Stimulated activated naive CD8-positive, alpha-beta T cell treated with anti-CD3 and anti-CD28 coated beads, Interleukin-15, Interleukin-2, amounts not matched to agents 100 ng/mL and 50 ng/mL, for 24 hours (primary cell): Measurements from ENCODE around the gene DPH2.

Source experiments
- H3K27ac Mint-ChIP-seq: one replicate; pipeline ENCODE4 v1.8.0; 2021; ENCODE audit warnings: mild to moderate bottlenecking, mixed read lengths
- H3K27me3 Mint-ChIP-seq: one replicate; pipeline ENCODE4 v1.8.0; 2021; ENCODE audit warnings: mixed read lengths
- H3K36me3 Mint-ChIP-seq: one replicate; pipeline ENCODE4 v1.8.0; 2021; ENCODE audit warnings: low read depth, mixed read lengths
- H3K4me1 Mint-ChIP-seq: one replicate; pipeline ENCODE4 v1.8.0; 2021; ENCODE audit warnings: low read depth, mixed read lengths
- H3K4me3 Mint-ChIP-seq: one replicate; pipeline ENCODE4 v1.8.0; 2021; ENCODE audit warnings: mild to moderate bottlenecking, mixed read lengths
- H3K9me3 Mint-ChIP-seq: one replicate; pipeline ENCODE4 v1.8.0; 2021; ENCODE audit warnings: mixed read lengths

The DPH2 gene

DNA sequence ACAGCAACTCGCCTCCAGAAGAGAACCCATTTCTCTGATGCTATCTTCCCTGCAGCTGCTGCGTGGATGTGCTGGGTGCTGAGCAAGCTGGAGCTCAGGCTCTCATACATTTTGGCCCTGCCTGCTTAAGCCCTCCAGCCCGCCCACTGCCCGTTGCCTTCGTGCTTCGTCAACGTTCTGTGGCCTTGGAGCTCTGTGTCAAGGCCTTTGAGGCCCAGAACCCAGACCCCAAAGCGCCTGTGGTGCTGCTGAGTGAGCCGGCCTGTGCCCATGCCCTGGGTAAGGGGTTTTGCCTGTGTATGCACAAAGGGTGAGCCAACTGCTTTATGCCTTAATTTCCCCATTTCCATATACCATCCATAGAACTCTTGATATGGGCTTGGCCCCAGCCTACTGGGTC, 1.1 kb downstream of the DPH2 start:
- H3K36me3 Mint-ChIP-seq, result peaks cover 17% of the 10 kb centered on the region
- H3K9me3 Mint-ChIP-seq, result no peaks in the 10 kb centered on the region
- H3K4me3 Mint-ChIP-seq, result peak overlapping the region; percentile 94
- H3K27me3 Mint-ChIP-seq, result no peaks in the 10 kb centered on the region
- H3K27ac Mint-ChIP-seq, result peak overlapping the region; percentile 90
- H3K4me1 Mint-ChIP-seq, result peaks cover 32% of the 10 kb centered on the region

DNA sequence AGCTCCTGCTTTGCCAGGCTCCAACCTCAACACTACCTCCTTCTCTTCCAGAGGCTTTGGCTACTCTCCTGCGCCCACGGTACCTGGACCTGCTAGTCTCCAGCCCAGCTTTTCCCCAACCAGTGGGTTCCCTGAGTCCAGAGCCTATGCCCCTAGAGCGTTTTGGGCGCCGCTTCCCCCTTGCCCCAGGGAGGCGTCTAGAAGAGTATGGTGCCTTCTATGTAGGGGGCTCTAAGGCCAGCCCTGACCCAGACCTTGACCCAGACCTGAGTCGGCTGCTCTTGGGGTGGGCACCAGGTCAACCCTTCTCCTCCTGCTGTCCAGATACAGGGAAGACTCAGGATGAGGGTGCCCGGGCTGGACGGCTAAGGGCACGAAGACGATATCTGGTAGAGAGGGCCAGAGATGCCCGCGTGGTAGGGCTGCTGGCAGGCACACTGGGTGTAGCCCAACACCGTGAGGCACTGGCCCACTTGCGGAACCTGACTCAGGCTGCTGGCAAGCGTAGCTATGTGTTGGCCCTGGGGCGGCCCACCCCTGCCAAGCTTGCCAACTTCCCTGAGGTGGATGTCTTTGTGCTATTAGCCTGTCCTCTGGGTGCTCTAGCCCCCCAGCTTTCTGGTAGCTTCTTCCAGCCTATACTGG, 1.6 kb downstream of the DPH2 start:
- H3K27ac Mint-ChIP-seq, result no peak overlapping the region
- peak overlapping the region; percentile 94 for H3K4me3 Mint-ChIP-seq
- H3K36me3 Mint-ChIP-seq, result peaks cover 21% of the 10 kb centered on the region
- peaks cover 37% of the 10 kb centered on the region for H3K4me1 Mint-ChIP-seq
- no peaks in the 10 kb centered on the region for H3K9me3 Mint-ChIP-seq
- no peaks in the 10 kb centered on the region for H3K27me3 Mint-ChIP-seq

DNA sequence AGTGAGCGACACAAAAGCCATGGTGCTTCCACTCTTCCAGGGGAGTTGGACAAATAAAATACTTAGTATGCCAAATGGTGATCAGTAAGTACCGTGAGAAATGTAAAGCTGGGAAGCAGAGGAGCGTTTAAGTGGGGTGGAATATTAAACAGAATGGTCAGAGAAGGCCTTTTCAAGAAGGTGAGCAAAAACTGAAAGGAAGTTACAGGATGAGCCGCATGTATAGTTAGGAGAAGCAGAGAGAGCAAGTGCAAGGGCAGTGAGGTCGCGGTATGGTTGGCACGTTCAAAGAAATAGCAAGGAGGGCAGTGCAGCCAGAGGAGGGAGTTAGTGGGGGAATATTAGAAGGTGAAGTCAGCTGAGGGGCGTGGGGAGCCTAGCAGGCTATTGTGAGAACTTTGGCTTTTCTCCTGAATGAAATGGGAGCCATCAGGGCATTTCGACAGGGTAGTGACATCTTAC, 4.2 kb downstream of the DPH2 start:
- Mint-ChIP-seq H3K9me3 (no peaks in the 10 kb centered on the region), H3K36me3 (peaks cover 41% of the 10 kb centered on the region), H3K27me3 (no peaks in the 10 kb centered on the region)

DNA sequence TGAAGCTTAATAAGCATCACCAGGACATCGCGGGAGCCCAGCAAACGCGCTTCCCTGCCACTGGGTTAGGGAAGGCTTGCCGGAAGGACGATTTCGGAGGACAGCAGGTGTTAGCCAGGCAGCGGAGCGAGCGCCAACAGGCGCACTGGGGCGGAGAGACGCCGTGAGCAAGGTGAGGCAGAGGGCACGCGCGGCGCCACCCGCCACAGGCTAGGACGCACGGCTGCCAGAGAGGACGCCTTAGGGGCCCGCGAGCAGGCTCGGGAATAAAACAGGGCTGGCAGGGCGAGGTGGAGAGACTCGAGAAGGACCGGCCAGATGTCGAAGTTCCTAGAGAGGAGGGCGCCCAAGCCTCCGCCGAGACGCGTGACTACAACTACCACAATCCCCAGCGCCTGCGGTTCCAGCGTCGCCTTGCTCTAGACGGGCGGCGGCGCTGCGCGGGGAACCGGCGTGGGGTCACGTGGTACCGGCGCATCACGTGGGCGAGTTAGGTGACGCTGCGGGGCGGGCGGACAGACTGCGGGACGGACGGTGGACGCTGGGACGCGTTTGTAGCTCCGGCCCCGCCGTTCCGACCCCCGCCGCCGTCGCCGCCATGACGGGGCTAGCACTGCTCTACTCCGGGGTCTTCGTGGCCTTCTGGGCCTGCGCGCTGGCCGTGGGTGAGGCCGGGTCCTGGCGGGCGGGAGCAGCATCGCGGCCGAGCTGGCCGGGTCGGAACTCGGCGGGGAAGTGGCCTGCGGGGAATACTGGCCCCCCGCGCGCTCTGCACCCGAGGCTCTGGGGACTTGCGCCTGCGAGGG, 4.8 kb downstream of the DPH2 start, which contains the start of gene ATP6V0B:
Gene ATP6V0B (plus strand): TSS at position 518 of the 806 bp plus-strand sequence. CDS start 81 bp downstream, at position 599.
- Mint-ChIP-seq H3K27me3 (no peaks in the 10 kb centered on the region), H3K9me3 (no peaks in the 10 kb centered on the region), H3K36me3 (peaks cover 41% of the 10 kb centered on the region), H3K27ac (peak within 1 kb of the TSS; percentile 95), H3K4me1 (peaks cover 55% of the 10 kb centered on the region), H3K4me3 (peak within 1 kb of the TSS; percentile 90)

More for the DNA sequence above, 4.2 kb downstream of the DPH2 start:
- peak overlapping the region; percentile 95 for H3K27ac Mint-ChIP-seq
- H3K4me3 Mint-ChIP-seq, result peak overlapping the region; percentile 90
- peaks cover 61% of the 10 kb centered on the region for H3K4me1 Mint-ChIP-seq

DNA sequence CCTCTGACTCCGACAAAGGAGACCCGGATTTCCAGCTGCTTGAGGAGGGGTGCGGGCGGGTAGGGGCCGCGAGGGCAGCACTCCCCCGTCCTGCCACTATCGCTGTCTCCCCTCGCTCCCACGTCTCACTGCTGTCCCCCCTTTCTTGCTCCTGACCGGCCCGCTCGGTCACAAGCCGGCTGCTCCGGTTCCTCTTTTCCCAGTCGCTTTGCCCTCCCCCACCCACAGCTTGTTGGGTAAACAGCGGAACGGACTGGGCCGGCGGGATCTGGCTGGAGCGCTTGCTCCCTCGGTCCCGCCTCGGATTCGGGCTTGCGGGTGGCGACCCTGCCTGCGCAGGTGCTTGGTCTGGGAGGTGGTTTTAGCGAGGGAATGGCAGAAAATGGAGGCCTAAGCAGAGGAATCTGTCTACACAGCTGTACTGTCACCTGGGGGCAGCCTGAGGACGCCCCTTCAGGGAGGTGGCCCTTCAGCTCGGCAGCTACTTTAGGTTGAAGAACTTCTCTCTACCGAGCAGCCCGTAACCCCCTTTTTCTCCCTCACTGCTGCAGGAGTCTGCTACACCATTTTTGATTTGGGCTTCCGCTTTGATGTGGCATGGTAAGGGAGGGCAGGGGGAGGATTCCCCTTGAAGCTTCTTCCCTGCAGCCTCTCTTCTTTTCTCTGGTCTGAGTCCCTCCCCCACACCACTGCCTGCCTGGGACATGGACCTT, 5.6 kb downstream of the DPH2 start:
- Mint-ChIP-seq H3K36me3 (peaks cover 41% of the 10 kb centered on the region), H3K4me1 (peaks cover 59% of the 10 kb centered on the region), H3K27ac (peak overlapping the region; percentile 75), H3K9me3 (no peaks in the 10 kb centered on the region), H3K27me3 (no peaks in the 10 kb centered on the region), H3K4me3 (peak overlapping the region; percentile 90)

DNA sequence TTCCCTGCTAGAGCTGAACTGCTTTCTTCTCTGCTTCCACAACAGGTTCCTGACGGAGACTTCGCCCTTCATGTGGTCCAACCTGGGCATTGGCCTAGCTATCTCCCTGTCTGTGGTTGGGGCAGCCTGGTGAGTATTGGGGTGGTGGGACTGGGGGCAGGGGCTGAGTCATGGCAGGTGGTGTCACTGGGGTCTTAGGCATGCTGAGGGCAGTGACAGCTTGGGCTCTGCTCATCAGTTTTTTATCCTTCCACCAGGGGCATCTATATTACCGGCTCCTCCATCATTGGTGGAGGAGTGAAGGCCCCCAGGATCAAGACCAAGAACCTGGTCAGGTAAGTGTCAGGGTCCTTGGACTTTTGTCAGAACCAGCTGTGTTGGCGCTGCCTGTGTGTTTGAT, 6.2 kb downstream of the DPH2 start:
- Mint-ChIP-seq H3K27me3 (no peaks in the 10 kb centered on the region), H3K27ac (peak overlapping the region; percentile 75), H3K4me1 (peaks cover 59% of the 10 kb centered on the region), H3K9me3 (no peaks in the 10 kb centered on the region), H3K36me3 (peaks cover 46% of the 10 kb centered on the region), H3K4me3 (peak overlapping the region; percentile 90)

DNA sequence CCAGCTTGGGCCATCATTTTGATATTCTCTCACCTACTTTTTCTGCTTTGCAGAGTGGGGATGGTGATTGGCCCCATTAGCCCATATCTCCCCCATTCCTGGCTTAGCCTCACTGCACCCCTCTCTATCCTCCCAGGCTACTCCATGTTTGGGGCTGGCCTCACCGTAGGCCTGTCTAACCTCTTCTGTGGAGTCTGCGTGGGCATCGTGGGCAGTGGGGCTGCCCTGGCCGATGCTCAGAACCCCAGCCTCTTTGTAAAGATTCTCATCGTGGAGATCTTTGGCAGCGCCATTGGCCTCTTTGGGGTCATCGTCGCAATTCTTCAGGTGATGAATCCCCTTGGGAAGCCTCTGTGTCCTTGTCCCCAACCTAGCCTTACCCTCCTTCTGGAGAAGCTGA, 7.1 kb downstream of the DPH2 start:
- Mint-ChIP-seq H3K4me3 (peak overlapping the region; percentile 20), H3K27me3 (no peaks in the 10 kb centered on the region), H3K36me3 (peaks cover 46% of the 10 kb centered on the region), H3K27ac (no peak overlapping the region), H3K9me3 (no peaks in the 10 kb centered on the region), H3K4me1 (peaks cover 56% of the 10 kb centered on the region)

DNA sequence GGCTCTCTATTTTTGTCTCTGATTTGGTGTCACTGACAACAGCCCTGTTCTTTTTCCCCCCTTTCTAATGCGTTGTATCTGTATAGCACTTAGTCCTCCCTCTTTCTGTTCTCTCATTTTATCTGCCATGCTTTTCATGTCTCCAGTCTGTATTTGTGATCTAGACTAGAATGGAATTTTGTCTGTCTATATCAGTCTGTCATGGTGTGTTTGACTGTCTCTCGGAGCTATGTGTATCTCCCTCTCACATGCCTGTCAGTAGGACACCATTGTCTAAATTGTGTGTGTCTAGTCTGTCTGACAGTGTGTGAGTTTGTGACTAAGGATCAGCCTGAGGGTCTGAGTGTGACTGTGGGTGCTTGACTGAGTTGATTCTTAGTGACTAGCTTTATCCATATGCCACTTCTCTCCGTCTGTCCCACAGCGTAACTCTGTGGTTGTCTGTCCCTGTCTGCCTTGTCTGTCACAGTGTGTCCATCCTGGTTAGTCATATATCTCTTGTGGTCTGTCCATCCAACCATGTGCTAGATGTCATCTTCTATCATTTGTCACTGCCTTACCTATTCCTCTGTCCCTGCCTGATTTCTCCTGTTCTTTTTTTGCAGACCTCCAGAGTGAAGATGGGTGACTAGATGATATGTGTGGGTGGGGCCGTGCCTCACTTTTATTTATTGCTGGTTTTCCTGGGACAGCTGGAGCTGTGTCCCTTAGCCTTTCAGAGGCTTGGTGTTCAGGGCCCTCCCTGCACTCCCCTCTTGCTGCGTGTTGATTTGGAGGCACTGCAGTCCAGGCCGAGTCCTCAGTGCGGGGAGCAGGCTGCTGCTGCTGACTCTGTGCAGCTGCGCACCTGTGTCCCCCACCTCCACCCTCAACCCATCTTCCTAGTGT, 7.8 kb downstream of the DPH2 start:
- H3K4me3 Mint-ChIP-seq, result peak overlapping the region; percentile 84
- peak overlapping the region; percentile 6 for H3K27ac Mint-ChIP-seq
- peaks cover 56% of the 10 kb centered on the region for H3K4me1 Mint-ChIP-seq
- no peaks in the 10 kb centered on the region for H3K27me3 Mint-ChIP-seq
- H3K9me3 Mint-ChIP-seq, result no peaks in the 10 kb centered on the region
- H3K36me3 Mint-ChIP-seq, result peaks cover 47% of the 10 kb centered on the region

DNA sequence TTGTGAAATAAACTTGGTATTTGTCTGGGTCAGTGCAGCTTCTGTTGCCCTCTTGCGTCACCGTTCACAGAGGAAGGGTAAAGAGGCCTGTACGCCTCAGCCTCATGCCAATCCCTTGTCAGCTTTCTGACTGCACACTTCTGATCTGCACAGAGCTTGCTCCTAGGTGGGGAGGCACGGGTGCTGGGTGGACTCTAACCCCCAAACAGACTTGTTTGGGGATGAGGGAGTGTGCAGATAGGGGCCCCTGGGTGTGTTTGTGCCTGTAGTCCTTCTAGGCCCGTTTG, 8.4 kb downstream of the DPH2 start:
- H3K9me3 Mint-ChIP-seq, result no peaks in the 10 kb centered on the region
- peak overlapping the region; percentile 84 for H3K4me3 Mint-ChIP-seq
- H3K4me1 Mint-ChIP-seq, result peaks cover 53% of the 10 kb centered on the region
- H3K27ac Mint-ChIP-seq, result no peak overlapping the region
- peaks cover 46% of the 10 kb centered on the region for H3K36me3 Mint-ChIP-seq
- no peaks in the 10 kb centered on the region for H3K27me3 Mint-ChIP-seq

DNA sequence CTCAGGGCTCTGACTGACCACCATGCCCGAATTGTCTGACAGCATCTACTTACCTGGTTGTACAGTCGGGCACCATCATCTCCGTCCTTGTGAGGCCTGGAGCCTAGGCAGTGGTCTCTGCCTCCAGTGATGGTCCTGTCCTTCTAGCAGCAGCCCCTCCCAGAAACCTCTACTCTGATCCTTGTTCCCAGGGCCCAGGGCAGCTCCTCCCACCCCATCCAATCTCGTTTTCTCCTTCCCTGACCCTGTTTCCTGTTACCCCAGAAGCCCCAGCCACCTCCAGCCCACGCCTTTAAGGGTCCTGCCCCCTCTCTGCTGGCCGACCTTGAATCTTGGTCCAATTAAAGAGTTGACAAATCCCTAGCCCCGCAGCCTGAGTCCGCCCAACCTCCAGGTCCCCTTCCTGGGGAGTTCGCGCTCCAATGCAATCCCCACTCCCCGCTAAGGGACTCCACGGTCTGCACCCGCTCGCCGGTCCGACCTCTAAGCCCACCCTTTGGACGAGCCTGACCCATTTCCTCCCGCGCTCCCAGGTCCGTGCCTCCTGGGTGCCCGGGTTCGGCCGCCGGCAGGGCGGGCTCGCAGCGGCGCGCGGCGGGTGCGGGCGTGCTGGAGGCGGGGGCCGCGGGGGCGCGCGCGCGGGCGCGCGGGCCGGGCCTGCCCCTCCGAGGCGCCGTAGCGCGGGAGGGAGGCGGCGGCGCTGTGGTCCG, 8.9 kb downstream of the DPH2 start, which contains the start of gene B4GALT2:
Gene B4GALT2 (plus strand): TSS at position 660 of the 710 bp plus-strand sequence. CDS start 1,951 bp downstream, outside the sequence.
- no peaks in the 10 kb centered on the region for H3K27me3 Mint-ChIP-seq
- H3K4me1 Mint-ChIP-seq, result peaks cover 48% of the 10 kb centered on the region
- H3K9me3 Mint-ChIP-seq, result no peaks in the 10 kb centered on the region
- peak within 1 kb of the TSS; percentile 90 for H3K27ac Mint-ChIP-seq
- peaks cover 45% of the 10 kb centered on the region for H3K36me3 Mint-ChIP-seq
- peak within 1 kb of the TSS; percentile 93 for H3K4me3 Mint-ChIP-seq

DNA sequence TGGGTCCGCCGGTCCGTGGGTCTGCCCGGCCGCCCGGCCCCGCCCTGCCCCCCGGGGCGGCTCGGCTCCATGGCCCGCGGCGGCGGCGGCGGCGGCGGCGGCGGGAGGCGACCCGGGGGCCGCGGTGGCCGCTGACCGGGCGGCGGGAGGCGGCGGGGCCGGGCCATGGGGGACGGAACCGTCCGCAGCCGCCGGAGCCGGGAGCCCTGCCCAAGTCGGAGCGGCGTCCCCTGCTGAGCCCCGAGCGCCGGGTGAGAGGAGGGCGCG, 9.4 kb downstream of the DPH2 start:
- no peaks in the 10 kb centered on the region for H3K9me3 Mint-ChIP-seq
- peaks cover 43% of the 10 kb centered on the region for H3K4me1 Mint-ChIP-seq
- no peak overlapping the region for H3K4me3 Mint-ChIP-seq
- peaks cover 44% of the 10 kb centered on the region for H3K36me3 Mint-ChIP-seq
- H3K27ac Mint-ChIP-seq, result no peak overlapping the region
- H3K27me3 Mint-ChIP-seq, result no peaks in the 10 kb centered on the region

DNA sequence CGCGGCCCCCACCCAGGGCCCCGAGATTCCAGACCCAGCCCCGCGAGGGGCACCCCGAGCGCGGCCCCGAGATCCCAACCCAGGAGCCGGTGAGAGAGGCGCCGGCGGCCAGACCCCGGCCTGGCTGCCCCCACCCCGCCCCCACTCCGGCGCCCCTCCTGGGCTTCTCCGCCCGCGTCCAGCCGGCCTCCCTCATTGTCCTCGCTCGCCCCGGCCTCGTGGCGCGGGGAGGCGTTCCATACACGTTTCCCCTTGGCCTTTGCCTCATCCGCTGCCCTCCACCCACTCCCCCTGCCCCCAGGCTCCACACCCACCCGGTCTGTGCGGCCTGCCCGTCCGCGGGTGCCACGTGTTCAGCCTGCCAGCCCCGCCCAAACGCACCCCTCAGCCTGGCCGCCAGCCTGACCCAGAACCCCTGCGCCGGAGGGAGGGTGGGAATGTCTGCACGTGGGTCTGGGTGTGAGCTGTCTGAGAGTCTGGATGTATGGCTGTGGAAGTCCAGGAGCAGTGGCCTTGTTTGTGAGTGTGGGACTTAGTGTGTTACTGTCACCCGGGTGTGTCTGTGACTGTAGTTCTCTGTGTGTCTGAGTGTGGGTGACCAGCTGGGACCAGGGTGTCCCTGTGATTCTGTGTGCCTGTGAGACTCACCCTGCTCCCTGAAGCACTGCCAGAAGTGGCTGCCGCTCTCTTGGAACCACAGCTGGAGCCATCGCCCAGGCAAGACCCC, 9.9 kb downstream of the DPH2 start:
- Mint-ChIP-seq H3K4me3 (peak overlapping the region; percentile 93), H3K27ac (peak overlapping the region; percentile 90), H3K36me3 (peaks cover 44% of the 10 kb centered on the region), H3K9me3 (no peaks in the 10 kb centered on the region), H3K4me1 (peaks cover 40% of the 10 kb centered on the region), H3K27me3 (no peaks in the 10 kb centered on the region)

DNA sequence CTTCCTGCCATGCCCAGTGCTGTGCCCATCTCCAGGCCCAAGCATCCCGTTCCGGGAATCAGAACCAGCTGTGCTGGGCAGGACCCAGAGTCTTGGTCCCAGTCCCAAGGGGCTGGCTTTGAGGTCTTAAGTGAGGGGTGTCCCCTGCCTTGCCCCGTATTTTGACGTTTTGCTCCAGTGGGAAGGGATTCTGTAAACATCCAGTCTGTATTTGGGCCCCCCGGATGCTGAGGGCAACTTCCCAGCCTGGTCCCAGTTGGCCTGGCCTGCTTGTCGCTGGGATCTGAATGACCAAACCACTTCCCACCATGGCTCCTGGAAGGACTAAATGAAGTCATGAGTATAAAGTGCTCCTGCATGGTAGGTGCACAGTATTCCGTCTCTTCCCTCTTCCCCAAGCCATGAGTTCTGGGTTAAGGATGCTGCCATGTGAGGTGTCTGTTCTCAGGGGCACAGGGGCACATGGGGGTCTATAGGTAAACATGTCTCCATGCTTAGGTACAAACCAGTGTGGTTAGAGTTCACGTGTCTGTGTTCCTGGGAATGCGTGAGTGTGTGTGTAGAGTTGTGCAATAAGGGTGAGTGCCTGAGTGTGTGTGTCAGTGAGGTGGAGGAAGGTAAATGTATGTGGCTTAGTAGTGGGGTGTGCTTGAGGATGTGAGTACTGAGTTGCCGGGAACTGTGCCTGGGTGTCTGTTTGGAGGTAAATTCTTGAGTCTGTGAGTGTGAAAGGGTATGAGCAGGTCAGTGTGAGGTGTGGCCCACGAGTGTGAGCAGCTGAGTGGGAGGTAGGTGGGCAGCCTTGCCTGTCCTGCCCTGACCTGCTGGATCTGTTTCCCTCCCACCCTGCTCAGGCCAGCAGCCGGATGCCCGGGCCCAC, 10.7 kb downstream of the DPH2 start:
- Mint-ChIP-seq H3K36me3 (peaks cover 44% of the 10 kb centered on the region), H3K4me3 (peak overlapping the region; percentile 93), H3K9me3 (no peaks in the 10 kb centered on the region), H3K27ac (peak overlapping the region; percentile 90), H3K27me3 (no peaks in the 10 kb centered on the region), H3K4me1 (peaks cover 40% of the 10 kb centered on the region)
